Mucosa of stomach (tissue), 1 donor: ENCODE data around the gene FOSB.
A peak's percentile ranks its signal among the peaks of the same experiment; 100 is the strongest.

Source experiments
- H3K27me3 ChIP-seq: one replicate; pipeline ENCODE4 v1.7.0; 2013; ENCODE audit warnings: mild to moderate bottlenecking, low read length; ENCODE audit not compliant: control insufficient read depth, insufficient read depth
- H3K36me3 ChIP-seq: one replicate; pipeline ENCODE4 v1.7.0; 2013; ENCODE audit warnings: low read length; ENCODE audit not compliant: control insufficient read depth, insufficient read depth
- H3K4me1 ChIP-seq: one replicate; pipeline ENCODE4 v1.7.0; 2013; ENCODE audit warnings: mild to moderate bottlenecking, low read length; ENCODE audit not compliant: control insufficient read depth, insufficient read depth
- H3K4me3 ChIP-seq: one replicate; pipeline ENCODE4 v1.7.0; 2013; ENCODE audit warnings: low read length
- H3K9ac ChIP-seq: one replicate; pipeline ENCODE4 v1.7.0; 2013; ENCODE audit warnings: mild to moderate bottlenecking, low read length, moderate library complexity
- H3K9me3 ChIP-seq: one replicate; pipeline ENCODE4 v1.7.0; 2013; ENCODE audit warnings: mild to moderate bottlenecking, low read length, moderate library complexity; ENCODE audit not compliant: control insufficient read depth
- donor health status: Pancreatic carcinoma.

Gene FOSB

DNA sequence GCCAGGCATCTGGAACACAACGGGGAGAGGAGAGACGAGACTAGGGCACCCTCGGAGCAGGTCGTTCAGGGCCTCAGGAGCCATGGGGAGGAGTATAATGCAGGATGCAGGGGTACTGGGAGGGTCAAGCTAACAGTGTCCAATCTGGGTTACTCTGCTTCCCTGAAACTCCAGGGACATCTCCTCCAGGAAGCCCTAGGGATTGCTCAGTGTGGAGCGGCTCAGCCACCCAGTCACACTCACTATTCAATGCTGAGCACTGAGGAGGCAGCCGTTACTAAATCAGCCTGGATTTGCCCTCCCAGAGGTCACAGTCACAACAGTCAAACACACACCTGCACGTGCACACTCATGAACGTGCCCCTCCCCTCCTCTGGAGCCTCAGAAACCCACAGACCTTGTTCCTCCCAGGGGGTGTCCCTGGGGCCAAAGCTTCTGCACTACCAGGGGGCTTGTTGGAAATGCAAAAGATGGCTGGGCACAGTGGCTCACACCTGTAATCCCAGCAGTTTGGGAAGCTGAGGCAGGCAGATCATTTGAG lies 6.9 kb upstream of the FOSB start:
- Histone ChIP-seq H3K36me3 (no peaks in the 10 kb centered on the region), H3K9ac (no peak overlapping the region), H3K4me3 (no peak overlapping the region), H3K9me3 (no peaks in the 10 kb centered on the region), H3K4me1 (peaks cover 8% of the 10 kb centered on the region), H3K27me3 (peaks cover 4% of the 10 kb centered on the region)

DNA sequence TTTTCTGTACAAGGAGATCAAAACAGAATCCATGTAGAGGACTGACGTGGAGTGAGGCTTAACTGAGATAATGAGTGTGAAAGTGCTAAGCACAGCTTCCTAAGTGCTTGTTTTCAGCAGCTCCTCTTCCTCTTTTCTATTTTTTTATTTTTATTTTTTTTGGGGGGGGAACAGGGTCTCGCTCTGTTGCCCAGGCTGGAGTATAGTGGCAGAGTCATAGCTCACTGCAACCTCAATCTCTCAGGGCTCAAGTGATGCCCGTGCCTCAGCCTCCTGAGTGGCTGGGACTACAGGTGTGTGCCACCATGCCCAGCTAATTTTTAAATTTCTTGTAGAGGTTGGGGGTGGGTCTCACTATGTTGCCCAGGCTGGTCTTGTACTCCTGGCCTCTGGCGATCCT lies 5.6 kb upstream of the FOSB start:
- H3K9me3 ChIP-seq: no peaks in the 10 kb centered on the region
- peaks cover 6% of the 10 kb centered on the region for H3K27me3 ChIP-seq
- no peak overlapping the region for H3K4me3 ChIP-seq
- H3K4me1 ChIP-seq: peaks cover 3% of the 10 kb centered on the region
- H3K9ac ChIP-seq: no peak overlapping the region
- no peaks in the 10 kb centered on the region for H3K36me3 ChIP-seq

DNA sequence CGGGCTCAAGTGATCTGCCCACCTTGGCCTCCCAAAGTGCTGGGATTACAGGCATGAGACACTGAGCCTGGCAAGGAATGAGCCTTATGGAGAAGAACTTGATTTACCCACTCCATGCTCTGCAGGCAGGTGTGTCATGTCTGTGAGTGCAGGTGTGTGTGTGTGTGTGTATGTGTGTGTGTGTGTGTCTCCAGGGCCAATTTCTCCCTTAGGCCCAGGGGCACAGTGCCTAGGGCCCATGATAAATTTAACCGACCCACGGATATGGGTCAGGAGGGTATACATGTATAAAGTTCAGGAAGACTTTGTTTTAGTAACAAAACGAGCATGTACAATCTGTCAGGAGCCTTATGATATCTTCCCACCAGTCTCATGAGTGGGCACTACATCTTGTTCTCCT lies 4.6 kb upstream of the FOSB start:
- peaks cover 9% of the 10 kb centered on the region for H3K27me3 ChIP-seq
- H3K9me3 ChIP-seq: no peaks in the 10 kb centered on the region
- no peak overlapping the region for H3K4me3 ChIP-seq
- no peak overlapping the region for H3K9ac ChIP-seq
- H3K36me3 ChIP-seq: no peaks in the 10 kb centered on the region
- peaks cover 10% of the 10 kb centered on the region for H3K4me1 ChIP-seq

DNA sequence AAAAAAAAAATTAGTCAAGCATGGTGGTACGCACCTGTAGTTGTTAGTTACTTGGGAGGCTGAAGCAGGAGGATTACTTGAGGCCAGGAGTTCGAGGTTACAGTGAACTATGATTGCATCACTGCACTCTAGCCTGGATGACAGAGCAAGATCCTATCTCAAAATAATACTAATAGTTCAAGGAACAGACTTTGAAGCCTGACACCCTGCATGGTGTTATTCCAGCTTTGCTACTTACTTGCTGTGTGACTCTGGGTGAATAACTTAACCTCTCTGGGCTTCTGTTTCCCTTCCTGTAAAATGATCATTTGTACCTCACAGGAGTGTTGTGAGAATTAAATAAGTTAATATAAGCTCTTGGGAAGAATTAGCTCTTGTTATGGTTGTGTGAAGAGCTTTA lies 3.5 kb upstream of the FOSB start:
- no peaks in the 10 kb centered on the region for H3K9me3 ChIP-seq
- peaks cover 9% of the 10 kb centered on the region for H3K27me3 ChIP-seq

DNA sequence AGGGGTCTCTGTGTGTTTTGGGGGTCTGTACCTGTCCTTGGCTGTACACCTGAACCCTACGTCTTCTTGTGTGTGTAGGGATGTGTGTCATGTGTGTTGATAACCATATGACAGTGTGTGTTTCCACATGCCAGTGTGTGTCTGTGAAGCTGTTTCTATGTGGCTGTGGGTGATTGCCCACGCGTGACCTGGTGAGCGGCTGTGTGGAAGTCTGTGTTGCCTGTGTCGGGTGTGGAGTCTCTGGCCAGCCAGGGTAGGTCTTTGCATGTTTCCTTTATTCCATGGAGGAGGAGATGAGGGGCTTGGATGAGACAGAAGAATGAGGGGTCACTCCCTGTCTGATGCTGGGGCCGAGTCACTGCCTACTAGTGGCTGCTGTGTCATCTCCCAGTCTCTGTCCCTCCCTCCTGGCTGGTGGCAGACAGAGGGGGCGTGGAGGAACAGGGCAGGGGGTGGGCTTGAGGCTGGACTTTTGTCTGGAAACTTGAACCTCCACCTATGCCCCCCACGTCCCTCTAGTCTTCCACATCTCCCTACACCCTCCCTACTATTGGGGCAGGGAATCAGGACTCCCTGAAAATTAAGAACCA lies 2.8 kb upstream of the FOSB start:
- peaks cover 9% of the 10 kb centered on the region for H3K27me3 ChIP-seq
- no peak overlapping the region for H3K4me3 ChIP-seq
- H3K36me3 ChIP-seq: no peaks in the 10 kb centered on the region
- H3K9me3 ChIP-seq: no peaks in the 10 kb centered on the region
- peaks cover 17% of the 10 kb centered on the region for H3K4me1 ChIP-seq
- no peak overlapping the region for H3K9ac ChIP-seq

More for the DNA sequence above, 3.5 kb upstream of the FOSB start:
- Histone ChIP-seq H3K9ac (no peak overlapping the region), H3K4me1 (peaks cover 15% of the 10 kb centered on the region), H3K4me3 (no peak overlapping the region), H3K36me3 (no peaks in the 10 kb centered on the region)

DNA sequence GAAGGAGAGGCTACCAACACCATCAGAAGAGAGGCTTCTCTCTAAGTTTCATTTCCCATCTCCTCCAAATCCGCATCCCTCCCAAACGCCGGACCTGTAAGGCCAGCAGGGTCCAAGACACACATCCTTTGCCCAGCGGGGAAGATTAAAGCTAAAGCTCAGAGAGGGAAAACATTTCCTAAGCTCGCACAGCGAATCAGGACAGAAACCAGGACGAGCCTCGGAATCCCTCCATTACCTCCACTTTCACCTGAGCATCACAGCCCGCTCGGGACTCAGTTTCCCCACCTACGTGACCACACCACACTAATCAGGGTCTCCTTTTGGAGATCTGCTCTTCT lies 711 bp upstream of the FOSB start:
- Histone ChIP-seq H3K4me1 (peaks cover 21% of the 10 kb centered on the region), H3K9ac (peak overlapping the region; percentile 92), H3K4me3 (peak overlapping the region; percentile 51), H3K27me3 (peaks cover 22% of the 10 kb centered on the region), H3K9me3 (no peaks in the 10 kb centered on the region), H3K36me3 (no peaks in the 10 kb centered on the region)

DNA sequence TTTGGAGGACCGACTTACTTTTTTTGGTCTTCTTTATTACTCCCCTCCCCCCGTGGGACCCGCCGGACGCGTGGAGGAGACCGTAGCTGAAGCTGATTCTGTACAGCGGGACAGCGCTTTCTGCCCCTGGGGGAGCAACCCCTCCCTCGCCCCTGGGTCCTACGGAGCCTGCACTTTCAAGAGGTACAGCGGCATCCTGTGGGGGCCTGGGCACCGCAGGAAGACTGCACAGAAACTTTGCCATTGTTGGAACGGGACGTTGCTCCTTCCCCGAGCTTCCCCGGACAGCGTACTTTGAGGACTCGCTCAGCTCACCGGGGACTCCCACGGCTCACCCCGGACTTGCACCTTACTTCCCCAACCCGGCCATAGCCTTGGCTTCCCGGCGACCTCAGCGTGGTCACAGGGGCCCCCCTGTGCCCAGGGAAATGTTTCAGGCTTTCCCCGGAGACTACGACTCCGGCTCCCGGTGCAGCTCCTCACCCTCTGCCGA lies 409 bp downstream of the FOSB start:
- Histone ChIP-seq H3K36me3 (no peaks in the 10 kb centered on the region), H3K9ac (peak overlapping the region; percentile 92), H3K4me3 (peak overlapping the region; percentile 51), H3K27me3 (peaks cover 31% of the 10 kb centered on the region), H3K4me1 (peaks cover 21% of the 10 kb centered on the region), H3K9me3 (no peaks in the 10 kb centered on the region)

DNA sequence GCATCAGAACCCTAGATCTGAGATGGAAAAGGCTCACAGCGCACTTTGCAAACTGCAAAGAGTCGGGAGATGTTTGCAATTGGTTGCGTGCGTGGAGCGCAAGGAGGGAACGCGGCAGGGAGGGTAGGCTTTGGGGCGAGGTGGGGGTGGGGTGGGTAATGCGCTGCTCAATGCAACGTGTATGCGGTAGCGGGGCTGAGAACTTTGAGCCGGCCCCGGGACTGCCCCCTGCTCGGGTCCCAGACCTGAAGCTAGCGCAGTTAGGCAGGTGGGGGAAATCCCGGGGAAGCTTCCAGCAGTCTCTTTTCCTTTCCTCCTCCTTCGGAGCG lies 971 bp downstream of the FOSB start:
- Histone ChIP-seq H3K4me3 (peak overlapping the region; percentile 37), H3K9ac (peak overlapping the region; percentile 92), H3K4me1 (peaks cover 21% of the 10 kb centered on the region), H3K27me3 (peaks cover 34% of the 10 kb centered on the region), H3K9me3 (no peaks in the 10 kb centered on the region), H3K36me3 (no peaks in the 10 kb centered on the region)

DNA sequence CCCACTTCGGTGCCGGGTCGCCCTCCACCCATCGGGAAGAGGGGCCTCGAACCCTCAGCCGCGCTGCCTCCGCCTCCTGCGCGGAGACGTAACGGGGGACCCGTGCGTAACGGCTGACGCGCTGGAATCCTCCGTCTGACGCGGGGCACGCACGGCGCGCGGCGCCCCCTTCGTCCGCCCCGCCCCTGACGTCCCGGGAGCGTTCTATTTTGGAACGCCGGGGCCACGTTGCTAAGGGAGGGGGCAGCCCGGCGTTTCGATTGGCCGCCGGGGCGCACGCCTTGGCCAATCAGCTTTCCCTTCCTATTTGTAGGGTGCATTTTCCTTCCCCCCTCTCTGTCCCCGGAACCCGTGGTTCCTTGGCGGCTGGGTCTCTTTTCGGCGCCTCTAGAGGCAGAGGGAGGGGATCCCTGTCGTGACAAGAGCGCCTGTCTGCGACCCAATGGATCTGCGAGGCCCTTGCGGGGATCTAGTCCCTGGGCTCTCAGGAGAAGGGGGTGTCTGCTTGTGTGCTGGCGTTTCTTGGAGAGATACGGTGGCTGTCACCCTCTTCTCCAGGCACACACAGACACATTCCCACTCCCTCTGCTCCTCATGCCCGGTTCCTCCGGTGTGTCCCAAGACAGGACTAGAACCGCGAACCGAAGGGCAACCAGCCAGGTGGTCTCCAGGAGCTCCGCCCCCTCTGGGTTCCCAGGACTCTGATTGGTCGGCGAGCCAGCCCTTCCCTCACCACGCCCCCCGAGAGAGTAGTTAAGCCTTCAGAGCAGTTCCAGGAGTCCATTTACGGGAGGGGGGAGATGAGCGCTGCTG lies 1.5 kb downstream of the FOSB start:
- peaks cover 40% of the 10 kb centered on the region for H3K27me3 ChIP-seq

DNA sequence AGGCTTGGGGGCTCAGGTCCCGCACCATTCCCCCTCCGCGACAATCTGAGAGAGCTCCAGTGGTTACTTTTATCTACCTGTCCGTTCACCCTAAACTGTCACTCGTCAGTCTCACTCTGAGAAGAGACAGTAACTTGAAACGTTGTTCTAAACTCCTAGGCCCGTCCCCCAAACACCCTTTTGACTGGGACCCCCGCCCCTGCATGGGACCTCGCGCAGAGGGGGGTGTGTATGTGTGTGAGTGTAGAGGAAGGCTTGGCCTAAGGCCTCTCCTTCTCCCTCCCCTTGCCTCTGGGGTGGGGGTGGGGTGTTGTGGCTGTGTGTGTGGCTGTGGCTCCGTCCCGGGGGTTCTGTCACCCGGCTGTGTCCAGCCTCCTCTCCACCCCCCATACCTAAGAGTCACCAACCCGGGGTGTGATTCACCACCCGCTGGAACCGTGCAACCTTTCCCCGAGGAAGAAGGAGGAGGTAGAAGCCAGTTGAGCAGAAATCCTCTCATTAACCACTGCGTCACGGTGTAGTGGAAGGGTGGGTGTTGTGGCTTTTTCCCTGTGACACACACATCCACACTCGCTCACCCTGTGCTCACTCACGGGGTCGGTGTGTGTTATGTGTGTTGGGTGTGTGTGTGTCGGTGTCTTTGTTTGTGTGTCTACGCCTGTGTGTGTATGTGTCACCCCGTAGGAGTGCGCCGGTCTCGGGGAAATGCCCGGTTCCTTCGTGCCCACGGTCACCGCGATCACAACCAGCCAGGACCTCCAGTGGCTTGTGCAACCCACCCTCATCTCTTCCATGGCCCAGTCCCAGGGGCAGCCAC lies 2.4 kb downstream of the FOSB start:
- peaks cover 21% of the 10 kb centered on the region for H3K4me1 ChIP-seq
- H3K9me3 ChIP-seq: no peaks in the 10 kb centered on the region
- no peaks in the 10 kb centered on the region for H3K36me3 ChIP-seq
- H3K27me3 ChIP-seq: peaks cover 46% of the 10 kb centered on the region
- peak overlapping the region; percentile 94 for H3K4me3 ChIP-seq
- peak overlapping the region; percentile 92 for H3K9ac ChIP-seq

More for the DNA sequence above, 1.5 kb downstream of the FOSB start:
- H3K9ac ChIP-seq: peak overlapping the region; percentile 92
- peak overlapping the region; percentile 94 for H3K4me3 ChIP-seq
- H3K36me3 ChIP-seq: no peaks in the 10 kb centered on the region
- H3K9me3 ChIP-seq: no peaks in the 10 kb centered on the region
- peaks cover 21% of the 10 kb centered on the region for H3K4me1 ChIP-seq

DNA sequence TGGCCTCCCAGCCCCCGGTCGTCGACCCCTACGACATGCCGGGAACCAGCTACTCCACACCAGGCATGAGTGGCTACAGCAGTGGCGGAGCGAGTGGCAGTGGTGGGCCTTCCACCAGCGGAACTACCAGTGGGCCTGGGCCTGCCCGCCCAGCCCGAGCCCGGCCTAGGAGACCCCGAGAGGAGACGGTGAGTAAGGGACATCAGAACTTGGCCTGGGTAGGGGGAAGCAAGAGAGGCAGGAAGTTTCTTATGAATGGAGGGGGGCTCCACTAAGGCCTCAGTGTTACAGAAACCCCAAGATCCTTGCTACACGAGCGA lies 2.9 kb downstream of the FOSB start:
- peaks cover 49% of the 10 kb centered on the region for H3K27me3 ChIP-seq
- peaks cover 21% of the 10 kb centered on the region for H3K4me1 ChIP-seq
- H3K9me3 ChIP-seq: no peaks in the 10 kb centered on the region
- no peaks in the 10 kb centered on the region for H3K36me3 ChIP-seq
- no peak overlapping the region for H3K4me3 ChIP-seq
- H3K9ac ChIP-seq: no peak overlapping the region
